ENCODE measurements around the gene ROCK2. TPM values are rescaled to one million over a fixed set of nuclear protein-coding genes. Genes with fewer than 3 reads are reported as not detected.

The ROCK2 gene
- total RNA-seq, 2 experiments from 2014 or later = 14.4 to 16.7 TPM

DNA sequence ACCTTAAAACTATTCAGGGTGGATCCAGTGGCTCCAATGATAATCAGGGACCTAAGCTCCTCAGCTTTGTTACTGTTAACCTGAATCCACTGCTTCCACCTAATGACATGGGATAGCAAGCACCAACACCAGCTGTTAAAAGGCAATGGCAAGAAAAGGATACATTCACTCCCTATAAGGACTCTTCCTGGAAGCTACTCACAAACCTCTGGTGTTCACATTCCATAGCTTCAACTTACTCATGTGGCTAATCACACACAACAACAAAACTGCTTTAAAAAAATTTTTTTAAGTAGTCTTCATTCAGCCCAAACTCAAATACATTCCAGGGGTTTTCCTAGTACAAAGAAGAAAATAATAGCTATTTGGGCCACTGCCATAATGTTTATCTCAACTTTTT is 24.5 kb downstream of the ROCK2 start:
- no peaks in the 10 kb centered on the region for H3K27me3 Mint-ChIP-seq
- no peak overlapping the region for H3K27ac Mint-ChIP-seq
- ATAC-seq (no peak), DNase-seq (no peak)
- no peak overlapping the region for H3K4me3 Mint-ChIP-seq
- ChIA-PET POLR2A (no interaction called here), CTCF (interaction anchor here (0.8 to 1.2 kb wide), 2 partner anchors 8 to 10 kb away, joined by 3 read pairs; no protein-coding TSS in a partner anchor)
- H3K9me3 Mint-ChIP-seq (ENCODE audit: low read depth) = no peaks in the 10 kb centered on the region
- H3K36me3 Mint-ChIP-seq (ENCODE audit: low read depth) = peaks cover 6% of the 10 kb centered on the region
- intact Hi-C loops (cut with DNase I, micrococcal nuclease) = no loop called here
- peaks cover 7% of the 10 kb centered on the region for H3K4me1 Mint-ChIP-seq

DNA sequence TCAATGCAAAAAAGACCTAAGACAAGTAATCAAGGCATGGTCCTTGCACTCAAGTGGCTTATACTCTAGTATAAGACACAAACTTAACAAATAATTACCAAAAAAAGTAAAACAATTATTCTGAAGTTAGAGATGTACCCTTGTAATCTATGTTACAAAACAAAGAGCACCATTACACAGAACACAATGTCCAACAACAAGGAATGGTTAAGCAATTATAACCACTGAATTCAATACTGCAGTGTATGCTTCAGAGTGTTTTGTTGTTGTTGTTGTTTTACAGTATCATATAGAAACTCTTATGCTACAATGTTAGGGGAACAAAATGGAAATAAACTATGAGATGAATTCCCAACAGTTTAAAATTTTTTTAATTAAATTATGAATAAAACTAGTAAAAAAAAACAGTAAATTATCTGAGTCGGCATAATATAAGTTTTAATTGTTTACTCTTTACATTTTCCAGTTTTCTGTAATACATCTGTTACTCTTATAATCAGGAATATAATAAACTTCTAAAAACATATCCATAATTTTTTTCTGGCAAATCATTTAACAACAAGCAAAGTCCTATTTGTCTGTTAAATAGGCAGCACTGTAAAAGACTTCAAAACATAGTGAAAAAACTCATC is 29.2 kb downstream of the ROCK2 start:
- ChIA-PET CTCF (no interaction called here), POLR2A (no interaction called here)
- intact Hi-C loops (cut with DNase I, micrococcal nuclease) = no loop called here
- DNase-seq (no peak), ATAC-seq (no peak)
- Mint-ChIP-seq H3K9me3 (ENCODE audit: low read depth) (no peaks in the 10 kb centered on the region), H3K4me3 (no peak overlapping the region), H3K27ac (no peak overlapping the region), H3K36me3 (ENCODE audit: low read depth) (peaks cover 6% of the 10 kb centered on the region), H3K27me3 (no peaks in the 10 kb centered on the region), H3K4me1 (peaks cover 20% of the 10 kb centered on the region)

DNA sequence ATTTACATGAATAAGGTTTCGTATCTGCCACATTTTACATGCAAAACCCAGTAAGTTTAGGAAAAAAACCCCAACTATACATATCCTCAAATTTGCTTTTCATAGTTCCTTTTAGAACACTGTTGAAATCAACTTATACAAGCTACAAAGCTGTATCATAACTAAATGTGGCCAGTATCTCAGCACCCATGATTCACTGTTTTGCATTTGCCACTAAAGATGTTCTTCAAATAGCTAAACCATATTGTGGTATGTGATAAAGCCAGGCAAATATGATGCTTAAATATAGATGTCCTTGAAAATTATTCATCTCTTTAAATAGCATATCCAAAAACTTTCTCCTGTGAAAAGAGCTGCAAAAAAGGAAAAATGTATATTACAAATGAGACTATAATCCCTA is 29.9 kb downstream of the ROCK2 start:
- DNase-seq = no peak
- intact Hi-C loops (cut with DNase I, micrococcal nuclease) = no loop called here
- ATAC-seq = no peak
- H3K4me3 Mint-ChIP-seq = no peak overlapping the region
- ChIA-PET CTCF (interaction anchor here (0.9 kb wide), 1 partner anchor 9 kb away, joined by 3 read pairs; no protein-coding TSS in a partner anchor), POLR2A (no interaction called here)
- peaks cover 6% of the 10 kb centered on the region for H3K36me3 Mint-ChIP-seq (ENCODE audit: low read depth)
- peaks cover 20% of the 10 kb centered on the region for H3K4me1 Mint-ChIP-seq
- H3K27ac Mint-ChIP-seq = no peak overlapping the region
- H3K9me3 Mint-ChIP-seq (ENCODE audit: low read depth) = no peaks in the 10 kb centered on the region
- no peaks in the 10 kb centered on the region for H3K27me3 Mint-ChIP-seq

DNA sequence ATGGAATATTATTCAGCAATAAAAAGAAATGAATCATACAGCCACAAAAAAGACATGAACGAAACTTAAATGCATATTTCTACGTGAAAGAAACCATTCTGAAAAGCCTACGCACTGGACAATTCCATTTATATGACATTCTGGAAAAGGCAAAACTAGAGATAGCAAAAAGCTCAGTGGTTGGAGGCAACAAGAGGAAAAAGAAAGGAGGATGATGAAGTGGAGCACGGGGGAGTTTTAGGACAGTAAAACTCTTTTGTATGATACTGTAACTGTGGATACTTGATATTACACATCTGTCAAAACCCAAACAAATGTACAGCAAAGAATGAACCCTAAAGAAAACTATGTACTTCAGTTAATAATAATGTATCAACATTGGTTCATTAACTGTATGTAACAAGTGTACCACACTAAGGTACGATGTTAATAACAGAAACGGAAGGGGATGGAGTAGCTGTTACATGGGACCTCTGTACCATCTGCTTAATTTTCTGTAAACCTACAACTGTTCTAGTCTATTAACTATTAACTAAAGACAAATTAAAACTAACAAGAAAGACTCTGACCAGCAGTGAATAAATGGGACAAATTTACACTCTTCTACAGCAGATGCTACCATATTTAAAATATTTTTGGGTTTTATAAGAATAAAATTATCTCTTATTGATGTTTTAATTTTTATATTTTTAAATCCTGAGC is 31.5 kb downstream of the ROCK2 start:
- no peaks in the 10 kb centered on the region for H3K36me3 Mint-ChIP-seq (ENCODE audit: low read depth)
- intact Hi-C loops (cut with DNase I, micrococcal nuclease) = no loop called here
- peak overlapping the region; percentile 9 for H3K27ac Mint-ChIP-seq
- ATAC-seq (no peak), DNase-seq (no peak)
- ChIA-PET CTCF (no interaction called here), POLR2A (no interaction called here)
- peaks cover 20% of the 10 kb centered on the region for H3K4me1 Mint-ChIP-seq
- H3K27me3 Mint-ChIP-seq = no peaks in the 10 kb centered on the region
- H3K4me3 Mint-ChIP-seq = no peak overlapping the region
- no peaks in the 10 kb centered on the region for H3K9me3 Mint-ChIP-seq (ENCODE audit: low read depth)

DNA sequence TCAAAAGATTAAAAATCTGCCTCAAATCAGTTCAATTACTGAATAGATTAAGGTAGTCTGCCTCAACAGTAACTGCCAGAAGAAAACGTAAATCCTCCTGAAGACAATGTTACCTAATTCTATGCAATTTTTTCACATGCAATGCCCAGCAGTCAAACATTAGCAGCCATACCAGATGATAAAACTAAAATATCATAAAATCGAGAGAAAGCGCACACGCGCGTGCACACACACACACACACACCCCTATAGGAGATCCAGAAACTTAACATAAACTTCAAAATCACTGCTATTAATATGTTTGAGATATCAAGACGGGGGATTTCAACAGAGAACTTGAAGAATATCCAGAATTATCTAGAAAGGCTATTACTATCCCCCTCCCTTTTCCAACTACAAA is 32.9 kb downstream of the ROCK2 start:
- DNase-seq = no peak
- no peaks in the 10 kb centered on the region for H3K36me3 Mint-ChIP-seq (ENCODE audit: low read depth)
- H3K9me3 Mint-ChIP-seq (ENCODE audit: low read depth) = no peaks in the 10 kb centered on the region
- no peak overlapping the region for H3K4me3 Mint-ChIP-seq
- ChIA-PET POLR2A (no interaction called here), CTCF (no interaction called here)
- no peak overlapping the region for H3K27ac Mint-ChIP-seq
- ATAC-seq = no peak
- H3K4me1 Mint-ChIP-seq = peaks cover 23% of the 10 kb centered on the region
- no peaks in the 10 kb centered on the region for H3K27me3 Mint-ChIP-seq
- intact Hi-C loops (cut with DNase I, micrococcal nuclease) = no loop called here

DNA sequence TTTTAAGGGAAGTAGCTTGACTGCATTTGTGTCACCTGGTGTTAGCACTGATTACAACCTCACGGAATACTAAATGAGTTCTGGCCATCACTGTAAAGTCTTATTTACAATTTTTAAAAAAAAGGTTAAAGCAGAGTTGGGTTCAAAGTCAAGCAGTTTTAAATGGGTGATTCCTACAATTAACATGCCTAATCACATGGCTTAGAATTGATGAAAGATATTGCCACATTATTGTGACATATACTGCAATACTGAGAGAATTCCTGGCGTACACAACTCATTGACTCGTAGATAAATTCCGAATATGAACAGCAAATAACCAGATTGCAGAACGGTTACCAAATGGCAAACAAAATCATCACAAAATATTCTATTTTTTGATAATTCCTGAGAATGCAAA is 34.2 kb downstream of the ROCK2 start:
- H3K27me3 Mint-ChIP-seq = no peaks in the 10 kb centered on the region
- H3K4me3 Mint-ChIP-seq = no peak overlapping the region
- ChIA-PET POLR2A (interaction anchor here (0.7 kb wide), 1 partner anchor 14 kb away, joined by 5 read pairs; no protein-coding TSS in a partner anchor), CTCF (interaction anchor here (0.7 to 1.3 kb wide), 3 partner anchors 9 to 248 kb away, joined by 3 read pairs; no protein-coding TSS in a partner anchor)
- ATAC-seq = no peak
- no peaks in the 10 kb centered on the region for H3K36me3 Mint-ChIP-seq (ENCODE audit: low read depth)
- H3K4me1 Mint-ChIP-seq = peaks cover 26% of the 10 kb centered on the region
- H3K27ac Mint-ChIP-seq = no peak overlapping the region
- intact Hi-C loops (cut with DNase I, micrococcal nuclease) = no loop called here
- H3K9me3 Mint-ChIP-seq (ENCODE audit: low read depth) = no peaks in the 10 kb centered on the region
- DNase-seq = no peak

DNA sequence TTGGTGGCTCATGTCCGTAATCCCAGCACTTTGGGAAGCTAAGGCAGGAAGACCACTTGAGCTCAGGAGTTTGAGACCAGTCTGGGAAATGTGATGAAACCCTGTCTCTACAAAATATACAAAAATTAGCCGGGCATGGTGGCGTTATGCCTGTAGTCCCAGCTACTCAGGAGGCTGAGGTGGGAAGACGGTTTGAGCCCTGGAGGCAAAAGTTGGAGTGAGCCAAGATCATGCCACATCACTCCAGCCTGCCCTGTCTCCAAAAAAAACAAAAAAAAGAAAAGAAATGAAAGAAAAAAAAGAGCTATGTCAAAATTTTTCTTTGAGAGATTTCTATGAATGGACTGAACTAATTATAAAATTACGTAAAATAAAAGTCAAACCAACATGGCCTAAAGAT is 34.7 kb downstream of the ROCK2 start:
- intact Hi-C loops (cut with DNase I, micrococcal nuclease) = no loop called here
- CTCF ChIA-PET = interaction anchor here (0.5 to 1.3 kb wide), 3 partner anchors 10 to 169 kb away, joined by 3 to 5 read pairs (median 3); no protein-coding TSS in a partner anchor
- ATAC-seq (no peak), DNase-seq (no peak)
- Mint-ChIP-seq H3K27ac (no peak overlapping the region), H3K9me3 (ENCODE audit: low read depth) (no peaks in the 10 kb centered on the region), H3K4me3 (no peak overlapping the region), H3K36me3 (ENCODE audit: low read depth) (no peaks in the 10 kb centered on the region), H3K27me3 (no peaks in the 10 kb centered on the region), H3K4me1 (peaks cover 26% of the 10 kb centered on the region)
- POLR2A ChIA-PET = interaction anchor here (0.6 kb wide), 1 partner anchor 51 kb away, joined by 3 read pairs; no protein-coding TSS in a partner anchor

DNA sequence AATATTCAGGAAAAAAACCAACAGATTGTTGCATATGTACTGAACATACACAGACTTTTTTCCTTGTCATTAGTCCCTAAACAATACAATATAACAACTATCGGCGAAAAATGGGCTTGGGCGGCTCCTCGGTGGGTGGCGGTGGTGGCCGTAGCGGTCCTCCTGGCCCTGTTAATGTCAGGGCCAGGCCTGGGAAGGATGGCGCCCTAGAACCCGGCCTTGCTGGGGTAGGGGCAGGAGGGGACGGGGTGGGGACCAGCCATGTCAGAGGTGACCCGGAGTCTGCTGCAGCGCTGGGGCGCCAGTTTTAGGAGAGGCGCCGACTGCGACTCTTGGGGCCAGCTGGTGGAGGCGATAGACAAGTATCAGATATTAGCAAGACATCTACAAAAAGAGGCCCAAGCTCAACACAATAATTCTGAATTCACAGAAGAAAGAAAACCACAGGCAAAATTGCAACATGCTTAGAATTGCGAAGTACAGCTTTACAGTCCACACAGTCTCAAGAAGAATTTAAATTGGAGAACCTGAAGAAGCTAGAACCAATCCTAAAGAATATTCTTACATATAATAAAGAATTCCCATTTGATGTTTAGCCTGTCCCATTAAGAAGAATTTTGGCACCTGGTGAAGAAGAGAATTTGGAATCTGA is 36.5 kb downstream of the ROCK2 start:
- Mint-ChIP-seq H3K4me3 (no peak overlapping the region), H3K9me3 (ENCODE audit: low read depth) (no peaks in the 10 kb centered on the region), H3K27me3 (no peaks in the 10 kb centered on the region), H3K36me3 (ENCODE audit: low read depth) (no peaks in the 10 kb centered on the region), H3K27ac (no peak overlapping the region), H3K4me1 (peaks cover 21% of the 10 kb centered on the region)
- POLR2A ChIA-PET = no interaction called here
- DNase-seq (no peak), ATAC-seq (no peak)
- CTCF ChIA-PET = no interaction called here
- intact Hi-C loops (cut with DNase I, micrococcal nuclease) = no loop called here

DNA sequence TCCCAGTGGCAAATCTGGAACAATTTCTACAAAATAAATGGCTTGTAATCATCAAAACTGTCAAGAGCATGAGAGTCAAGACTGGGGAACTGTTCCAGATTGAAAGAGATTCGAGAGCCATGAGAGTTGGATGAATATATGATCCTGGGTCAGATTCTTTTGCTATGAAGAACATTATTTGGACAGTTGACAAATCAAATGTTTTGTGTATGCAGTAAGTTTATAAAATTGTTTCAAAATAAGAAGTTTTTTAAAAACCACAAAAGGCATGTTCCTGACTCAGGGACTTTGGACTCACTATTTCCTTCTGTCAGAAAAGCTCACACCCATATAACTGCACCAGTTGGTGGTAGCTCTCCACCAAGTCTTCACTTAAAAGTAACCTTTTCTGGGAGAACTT is 38.5 kb downstream of the ROCK2 start:
- peaks cover 11% of the 10 kb centered on the region for H3K4me1 Mint-ChIP-seq
- H3K4me3 Mint-ChIP-seq = no peak overlapping the region
- H3K9me3 Mint-ChIP-seq (ENCODE audit: low read depth) = no peaks in the 10 kb centered on the region
- no peaks in the 10 kb centered on the region for H3K27me3 Mint-ChIP-seq
- POLR2A ChIA-PET = no interaction called here
- no peak for ATAC-seq
- H3K36me3 Mint-ChIP-seq (ENCODE audit: low read depth) = no peaks in the 10 kb centered on the region
- no peak overlapping the region for H3K27ac Mint-ChIP-seq
- intact Hi-C loops (cut with DNase I, micrococcal nuclease) = no loop called here
- no peak for DNase-seq
- CTCF ChIA-PET = interaction anchor here (1.1 kb wide), 1 partner anchor 8 kb away, joined by 3 read pairs; no protein-coding TSS in a partner anchor

DNA sequence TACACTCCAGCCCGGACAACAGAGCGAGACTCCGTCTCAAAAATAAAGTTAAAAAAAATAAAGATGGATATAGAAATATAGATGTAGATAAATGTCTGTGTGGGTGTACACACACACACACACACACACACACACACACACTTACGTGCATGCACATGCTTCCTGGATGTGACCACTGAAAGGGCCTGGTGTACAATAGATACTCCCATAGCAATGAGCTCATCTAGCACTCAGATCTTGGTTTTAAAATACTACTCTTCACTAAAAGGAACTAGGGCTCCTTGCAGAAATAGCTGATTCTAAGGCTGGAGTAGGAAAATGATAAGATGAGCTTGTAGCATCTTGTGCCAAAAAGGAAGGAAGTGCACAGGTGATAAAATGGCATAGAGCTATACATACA is 39.1 kb downstream of the ROCK2 start:
- Mint-ChIP-seq H3K4me1 (peaks cover 8% of the 10 kb centered on the region), H3K4me3 (no peak overlapping the region), H3K36me3 (ENCODE audit: low read depth) (no peaks in the 10 kb centered on the region), H3K27ac (no peak overlapping the region), H3K27me3 (no peaks in the 10 kb centered on the region), H3K9me3 (ENCODE audit: low read depth) (no peaks in the 10 kb centered on the region)
- ATAC-seq = no peak
- ChIA-PET POLR2A (no interaction called here), CTCF (interaction anchor here (1.1 kb wide), 1 partner anchor 9 kb away, joined by 3 read pairs; no protein-coding TSS in a partner anchor)
- no peak for DNase-seq
- intact Hi-C loops (cut with DNase I, micrococcal nuclease) = no loop called here

DNA sequence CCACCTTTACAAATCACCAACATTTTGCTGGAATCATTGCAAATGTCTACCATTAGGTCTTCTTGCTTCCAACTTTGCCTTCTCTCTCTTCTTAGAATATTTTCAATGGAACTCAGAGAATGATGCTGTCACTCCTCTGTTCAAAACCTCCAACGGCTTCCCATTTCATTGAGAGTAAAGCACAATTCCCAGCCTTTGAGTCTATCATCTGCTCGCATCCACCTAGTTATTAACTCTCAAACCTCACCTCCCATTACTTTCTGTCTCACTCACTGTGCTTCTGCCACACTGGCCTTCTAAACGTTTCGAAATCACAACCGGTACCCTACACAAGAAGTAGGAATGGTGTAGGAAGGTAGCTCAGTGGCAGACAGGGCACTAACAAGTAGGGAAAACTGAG is 40.0 kb downstream of the ROCK2 start:
- ATAC-seq (no peak), DNase-seq (no peak)
- H3K27me3 Mint-ChIP-seq = no peaks in the 10 kb centered on the region
- H3K4me3 Mint-ChIP-seq = no peak overlapping the region
- H3K4me1 Mint-ChIP-seq = peaks cover 13% of the 10 kb centered on the region
- CTCF ChIA-PET = interaction anchor here (0.8 kb wide), 1 partner anchor 11 kb away, joined by 3 read pairs; no protein-coding TSS in a partner anchor
- intact Hi-C loops (cut with DNase I, micrococcal nuclease) = no loop called here
- POLR2A ChIA-PET = no interaction called here
- no peak overlapping the region for H3K27ac Mint-ChIP-seq
- H3K36me3 Mint-ChIP-seq (ENCODE audit: low read depth) = no peaks in the 10 kb centered on the region
- no peaks in the 10 kb centered on the region for H3K9me3 Mint-ChIP-seq (ENCODE audit: low read depth)

Measured in activated CD4-positive, alpha-beta T cell treated with anti-CD3 and anti-CD28 coated beads for 36 hours (primary cell).